Muscle of back (tissue), 11 donors: Measurements from ENCODE around the gene SASH1. TPM values are rescaled to one million over a fixed set of nuclear protein-coding genes. Genes with fewer than 3 reads are reported as not detected.

ENCODE experiments used
- DNase-seq, 3 donors: peaks; one replicate each; pipeline versions ENCODE4 v3.0.0 to v3.0.0-alpha.2; 2013
- polyA plus RNA-seq, 10 donors: library from polyadenylated mRNA; unstranded; fragments of 120-200 nt; gene quantifications; one replicate each; pipeline ENCODE4 v1.2.1, GENCODE V29; 2013; ENCODE audit not compliant: insufficient read length in 10 of 10

Gene SASH1
- polyA plus RNA-seq, 10 donors = 35.7 to 57.1 (median 46.2) TPM

DNA sequence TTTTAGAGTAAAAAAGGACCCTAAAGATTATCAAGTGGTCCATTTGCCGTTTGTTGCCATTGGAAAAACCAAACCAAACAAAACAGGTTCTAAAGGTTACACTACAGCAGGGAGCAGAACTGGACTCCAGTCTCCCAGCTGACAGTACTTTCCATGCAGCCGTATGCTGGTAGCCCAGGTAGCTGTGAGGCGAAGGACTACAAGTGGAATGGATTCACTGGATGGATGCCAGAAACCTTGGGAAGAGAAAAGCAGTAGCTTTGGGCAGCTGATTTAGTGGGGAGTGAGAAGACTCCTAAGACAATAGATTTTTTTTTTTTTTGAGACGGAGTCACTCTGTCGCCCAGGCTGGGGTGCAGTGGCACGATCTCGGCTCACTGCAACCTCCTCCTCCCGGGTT is 88.3 kb downstream of the SASH1 start:
- no peak for DNase-seq

DNA sequence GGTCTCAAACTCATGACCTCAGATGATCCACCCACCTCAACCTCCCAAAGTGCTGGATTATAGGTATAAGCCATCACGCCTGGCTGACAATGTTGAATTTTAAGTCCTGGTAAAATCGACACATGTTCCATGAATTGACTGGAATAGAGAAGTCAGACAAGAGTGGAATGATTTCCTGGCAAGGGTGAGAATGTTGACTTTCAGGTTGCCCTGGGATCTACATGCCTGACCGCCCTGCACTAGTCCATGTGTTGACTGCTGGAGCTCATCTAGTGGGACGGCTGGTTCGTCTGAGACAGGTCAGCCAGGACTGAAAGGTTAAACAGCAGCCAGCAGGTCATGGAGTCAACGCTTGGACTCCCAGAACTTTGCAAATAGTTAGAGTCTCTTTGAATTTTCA is 88.8 kb downstream of the SASH1 start:
- no peak for DNase-seq

DNA sequence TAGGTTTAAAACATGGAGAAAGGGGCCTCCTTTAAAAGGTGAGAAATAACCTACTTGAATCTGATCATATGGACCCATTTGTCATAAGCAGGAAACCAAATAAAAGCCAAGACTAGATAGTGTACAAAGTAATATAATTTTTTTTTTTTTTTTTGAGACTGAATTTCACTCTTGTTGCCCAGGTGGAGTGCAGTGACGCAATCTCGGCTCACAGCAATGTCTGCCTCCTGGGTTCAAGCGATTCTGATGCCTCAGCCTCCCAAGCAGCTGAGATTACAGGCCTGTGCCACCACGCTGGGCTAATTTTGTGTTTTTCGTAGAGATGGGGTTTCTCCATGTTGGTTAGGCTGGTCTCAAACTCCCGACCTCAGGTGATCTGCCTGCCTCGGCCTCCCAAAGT is 89.2 kb downstream of the SASH1 start:
- DNase-seq = no peak

DNA sequence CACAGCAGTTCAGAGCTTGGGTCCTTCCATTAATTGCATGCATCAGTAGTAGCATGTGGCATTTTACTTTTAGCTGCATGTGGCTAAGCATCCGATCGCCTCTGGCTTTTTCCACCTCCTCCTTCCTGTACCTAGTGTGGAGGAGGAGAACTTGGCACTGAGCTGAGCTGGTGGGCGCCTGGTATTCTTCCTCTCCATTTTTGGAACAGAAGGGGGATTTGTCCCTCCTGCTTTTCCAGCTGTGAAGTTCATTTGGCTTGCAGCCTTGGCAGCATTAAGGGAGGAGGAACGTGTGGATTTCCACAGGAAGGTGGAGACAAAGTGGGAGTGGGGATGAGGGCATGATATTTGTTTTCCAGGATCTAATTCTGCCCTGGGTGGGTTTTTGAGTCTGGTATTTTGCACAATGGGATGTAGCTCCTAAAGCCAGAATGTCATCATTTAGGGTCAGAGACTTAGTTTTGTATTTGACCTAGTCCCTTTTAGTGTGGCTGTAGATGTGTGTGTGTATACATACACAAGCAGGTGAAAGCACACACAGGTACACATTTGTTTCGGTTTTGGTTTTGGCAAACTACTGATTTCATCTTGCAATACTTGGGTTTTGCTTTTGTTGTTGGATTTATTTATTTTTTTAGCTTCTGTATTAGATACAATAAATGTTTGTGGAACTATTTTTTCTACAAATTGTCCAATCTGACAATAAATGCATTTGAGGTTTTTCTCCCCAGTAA is 90.0 kb downstream of the SASH1 start:
- DNase-seq = peak in 2 of 3 donors; percentile 50 to 70

DNA sequence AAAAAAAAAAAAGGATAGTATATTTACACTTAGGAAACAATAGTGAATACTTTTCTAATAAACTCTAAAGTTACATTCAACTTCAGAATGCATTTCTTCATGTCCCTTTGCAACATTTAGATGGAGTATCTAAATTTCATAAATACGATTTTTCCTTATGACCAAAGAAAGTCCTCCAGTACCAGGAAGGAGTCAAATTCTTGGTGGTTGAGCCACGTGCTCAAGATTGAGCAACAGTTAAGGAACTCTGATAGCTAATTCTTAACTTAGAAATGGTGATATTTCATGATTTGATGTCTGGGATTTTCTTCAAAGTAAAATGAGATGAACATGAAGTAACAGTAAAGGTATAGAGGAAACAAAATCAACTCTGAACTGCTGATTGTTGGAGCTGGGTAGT is 92.7 kb downstream of the SASH1 start:
- no peak for DNase-seq

DNA sequence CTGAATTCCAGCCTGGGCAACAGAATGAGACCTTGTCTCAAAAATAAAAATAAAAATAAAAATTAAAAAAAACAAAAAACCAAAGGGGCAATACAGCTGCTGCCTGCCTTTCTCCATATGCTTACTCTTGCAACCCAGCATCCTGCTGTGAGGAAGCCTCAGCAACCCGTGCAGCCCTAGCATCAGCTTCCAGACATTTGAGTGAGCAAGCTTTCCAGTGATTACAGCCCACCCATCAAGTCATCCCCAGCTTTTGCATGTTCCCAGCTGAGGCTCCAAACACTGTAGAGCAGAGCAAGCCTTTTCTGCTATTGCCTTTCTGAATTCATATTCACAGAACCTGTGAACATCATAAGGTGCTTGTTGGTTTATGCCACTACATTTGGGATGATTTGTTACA is 93.8 kb downstream of the SASH1 start:
- no peak for DNase-seq

DNA sequence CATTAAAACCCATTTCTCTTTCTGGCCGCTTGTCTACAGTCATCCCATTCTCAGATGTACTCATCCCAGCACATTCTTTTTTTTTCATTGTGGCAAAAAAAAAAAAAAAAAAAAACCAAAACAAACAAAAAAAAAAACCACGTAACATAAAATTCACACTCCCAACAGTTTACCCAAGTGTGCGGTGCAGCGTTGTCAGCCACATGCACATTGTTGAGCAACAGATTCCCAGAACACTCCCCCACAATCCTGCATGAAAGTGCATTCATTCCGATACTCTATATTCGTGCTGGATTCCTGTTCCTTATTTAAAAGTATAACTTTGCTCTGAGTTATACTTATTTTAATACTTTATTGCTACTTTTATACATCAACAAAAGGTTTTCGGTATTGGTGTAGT is 96.0 kb downstream of the SASH1 start:
- DNase-seq = no peak

DNA sequence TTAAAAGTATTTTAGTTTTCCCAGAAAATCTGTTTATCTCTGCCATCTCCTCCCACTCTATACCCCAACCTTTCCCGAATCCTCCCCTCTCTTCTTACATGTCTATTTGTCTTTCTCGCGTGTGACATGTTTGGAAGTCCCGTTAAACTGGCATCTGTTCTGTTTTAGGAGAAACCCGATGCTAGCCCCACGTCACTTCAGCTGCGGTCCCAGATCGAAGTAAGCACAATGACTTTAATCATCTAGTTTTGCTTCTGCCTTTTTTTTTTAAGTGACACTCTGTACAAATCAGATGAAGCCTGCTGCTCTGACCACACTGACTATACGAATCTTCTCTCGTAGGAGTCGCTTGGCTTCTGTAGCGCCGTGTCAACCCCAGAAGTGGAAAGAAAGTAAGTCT is 97.4 kb downstream of the SASH1 start:
- DNase-seq = no peak

DNA sequence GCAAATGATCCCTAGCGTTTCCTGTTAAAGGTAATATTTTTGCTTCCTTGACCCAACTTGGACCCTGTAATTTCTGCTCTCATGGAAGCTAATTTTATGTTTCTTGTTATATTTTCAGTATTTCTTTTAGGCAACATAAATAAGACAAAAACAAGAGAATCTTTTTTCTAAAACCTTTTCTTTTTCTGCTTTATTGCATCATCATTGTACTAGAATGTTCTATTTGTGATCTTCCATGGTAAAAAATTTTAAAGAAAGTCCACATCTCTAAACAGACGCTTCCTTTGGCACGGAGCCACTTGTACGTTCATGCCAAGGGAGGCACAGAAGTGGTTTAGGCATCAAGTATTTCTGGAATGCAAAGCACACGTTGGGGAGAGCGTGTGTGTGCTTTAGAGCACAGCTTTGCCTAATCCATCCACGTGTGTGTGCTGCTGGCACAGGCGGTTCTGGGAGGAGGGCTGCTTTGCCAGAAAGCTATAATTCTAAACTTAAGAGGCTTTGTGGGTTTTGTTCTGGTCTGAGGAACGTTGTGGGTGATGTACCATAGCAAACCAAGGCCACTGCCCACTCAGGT is 98.3 kb downstream of the SASH1 start:
- peak; percentile 64 to 87 (median 76) for DNase-seq

DNA sequence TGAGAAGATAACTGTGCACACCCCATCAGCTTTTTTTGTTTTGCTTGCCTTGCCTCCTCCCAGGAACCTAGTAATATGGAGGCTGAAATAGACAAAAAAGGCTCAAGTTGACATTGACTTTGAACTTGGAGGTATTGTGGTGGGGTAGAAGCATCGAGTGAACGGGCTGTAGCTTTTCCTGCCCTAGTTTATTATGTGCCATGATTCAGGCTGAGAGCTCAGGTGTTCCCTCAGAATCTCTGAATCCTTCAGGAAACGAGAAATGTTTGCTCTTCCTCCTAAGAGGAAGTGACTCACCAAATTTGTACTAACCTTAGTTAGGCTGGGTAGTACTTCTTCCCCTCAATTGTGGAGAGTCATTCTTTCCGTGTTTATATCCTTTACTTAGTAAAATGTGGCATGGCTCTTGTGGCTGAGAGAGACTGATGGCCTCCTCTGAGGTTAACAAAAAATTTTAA is 98.8 kb downstream of the SASH1 start:
- no peak for DNase-seq

DNA sequence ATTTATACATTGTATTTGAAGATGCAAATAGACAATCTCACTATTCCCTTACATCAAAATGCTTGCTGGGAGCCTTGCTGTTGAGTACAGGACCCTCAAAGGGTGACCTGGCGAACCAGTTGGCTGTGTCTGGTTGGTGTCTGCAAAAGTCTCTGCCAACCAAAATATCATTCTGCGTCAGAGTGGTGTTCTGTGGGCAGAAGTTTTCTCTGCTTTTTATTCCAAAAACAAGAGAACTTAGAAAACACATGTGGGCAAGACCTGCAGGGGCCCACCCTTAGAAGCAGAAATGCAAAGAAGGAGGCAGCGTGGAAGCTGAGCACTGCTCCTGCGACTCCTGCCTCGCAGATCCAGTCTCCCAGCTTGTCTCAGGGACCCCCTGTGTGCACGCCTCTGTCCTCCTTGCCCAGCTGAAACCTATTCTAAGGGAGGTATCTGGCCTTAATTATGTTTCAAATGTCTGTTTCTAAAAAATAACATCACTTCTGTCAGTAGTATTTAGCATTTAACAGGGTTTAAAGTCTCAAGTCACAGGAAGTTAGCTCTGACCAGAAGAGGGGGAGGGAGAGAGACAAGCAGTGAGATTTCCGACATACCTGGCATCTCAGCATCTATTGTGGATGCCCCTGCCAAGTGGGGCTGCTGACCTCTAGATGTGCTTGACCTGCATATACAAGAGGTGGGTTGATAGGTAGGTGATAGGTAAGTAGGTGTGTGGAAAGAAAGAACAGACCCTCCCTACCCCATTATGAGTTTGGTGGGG is 101.3 kb downstream of the SASH1 start:
- DNase-seq = no peak

DNA sequence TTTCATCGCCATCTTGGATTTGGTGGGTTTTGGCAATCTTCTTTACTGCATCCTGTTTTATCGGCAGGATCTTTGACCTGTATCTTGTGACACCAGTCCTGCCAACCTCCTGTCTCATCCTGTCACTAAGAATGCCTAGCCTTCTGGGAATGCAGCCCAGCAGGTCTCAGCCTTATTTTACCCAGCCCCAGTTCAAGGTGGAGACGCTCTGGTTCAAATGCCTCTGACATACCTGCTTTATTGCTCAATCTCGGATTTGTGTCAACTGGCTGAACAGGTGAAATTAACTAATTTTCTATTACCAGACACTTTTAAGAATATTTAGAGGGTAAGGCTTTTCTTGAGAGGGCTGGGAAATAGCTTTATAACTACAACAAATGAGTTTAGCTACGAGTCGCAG is 102.5 kb downstream of the SASH1 start:
- DNase-seq = no peak

DNA sequence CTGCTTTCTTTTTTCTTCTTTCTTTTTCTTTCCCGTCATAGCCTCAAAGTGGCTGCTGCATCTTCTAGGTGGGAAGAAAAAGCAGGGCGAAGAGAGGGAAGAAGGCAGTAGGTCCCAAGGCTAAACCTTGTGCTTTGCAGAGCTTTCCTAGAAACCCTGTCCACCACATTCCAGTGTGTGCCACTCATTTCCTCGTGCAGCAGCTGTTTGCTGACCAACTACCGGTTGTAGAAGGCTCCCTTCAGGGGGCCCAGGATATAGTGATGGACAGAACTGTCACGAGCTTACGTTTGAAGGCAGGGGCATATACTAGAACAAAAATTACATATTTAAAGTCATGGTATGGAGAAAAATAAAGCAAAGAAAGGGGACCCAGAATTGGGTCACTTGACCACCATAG is 103.0 kb downstream of the SASH1 start:
- DNase-seq = no peak

DNA sequence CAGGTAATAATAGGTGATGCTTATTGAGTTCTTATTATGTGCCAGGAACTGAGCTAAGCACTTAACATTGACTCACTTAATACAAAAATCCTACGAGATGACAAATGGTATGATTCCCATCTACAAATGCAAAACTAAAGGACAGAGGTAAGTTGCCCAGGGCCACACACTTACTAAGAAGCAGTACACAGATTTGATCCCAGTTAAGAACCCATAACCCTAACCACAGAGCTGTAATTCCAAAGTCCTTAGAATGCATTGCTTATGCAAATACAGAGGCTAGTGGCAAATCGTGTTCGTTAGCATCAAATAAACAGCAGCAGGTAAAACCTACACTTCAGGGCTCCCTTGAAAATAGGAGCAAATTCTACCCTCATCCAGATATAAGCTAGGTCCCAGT is 104.0 kb downstream of the SASH1 start:
- no peak for DNase-seq

DNA sequence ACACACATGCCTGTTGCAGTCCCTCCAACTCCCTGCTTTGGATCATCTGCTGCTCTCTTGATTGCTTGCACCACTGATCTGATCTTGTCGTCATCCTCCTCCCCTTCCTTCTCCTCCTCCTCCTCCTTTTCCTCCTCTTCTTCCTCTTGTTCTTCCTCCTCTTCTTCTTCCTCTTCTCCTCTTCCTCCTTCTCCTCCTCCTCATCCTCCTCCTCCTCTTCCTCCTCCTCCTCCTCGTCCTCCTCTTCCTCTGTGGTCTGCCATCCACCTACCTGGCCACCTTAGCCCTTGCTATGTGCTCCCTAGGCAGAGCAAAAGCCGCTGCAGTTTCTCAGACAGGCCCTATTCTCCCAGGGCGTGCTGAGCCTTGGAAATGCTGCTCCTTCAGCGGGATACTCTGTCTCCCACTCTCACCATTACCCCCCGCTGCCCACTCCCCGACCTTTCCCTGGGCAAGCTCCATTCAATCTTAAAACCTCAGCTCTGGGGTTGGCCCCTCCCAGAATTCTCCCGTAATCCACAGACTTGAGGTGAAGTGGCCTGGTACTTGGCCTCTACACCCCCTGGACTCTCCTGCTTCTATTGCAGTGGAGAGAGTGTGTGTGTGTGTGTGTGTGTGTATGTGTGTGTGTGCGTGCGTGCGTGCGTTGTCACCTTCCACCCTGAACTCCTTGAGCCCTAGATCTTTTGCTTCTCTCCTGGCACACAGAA is 105.0 kb downstream of the SASH1 start:
- no peak for DNase-seq

DNA sequence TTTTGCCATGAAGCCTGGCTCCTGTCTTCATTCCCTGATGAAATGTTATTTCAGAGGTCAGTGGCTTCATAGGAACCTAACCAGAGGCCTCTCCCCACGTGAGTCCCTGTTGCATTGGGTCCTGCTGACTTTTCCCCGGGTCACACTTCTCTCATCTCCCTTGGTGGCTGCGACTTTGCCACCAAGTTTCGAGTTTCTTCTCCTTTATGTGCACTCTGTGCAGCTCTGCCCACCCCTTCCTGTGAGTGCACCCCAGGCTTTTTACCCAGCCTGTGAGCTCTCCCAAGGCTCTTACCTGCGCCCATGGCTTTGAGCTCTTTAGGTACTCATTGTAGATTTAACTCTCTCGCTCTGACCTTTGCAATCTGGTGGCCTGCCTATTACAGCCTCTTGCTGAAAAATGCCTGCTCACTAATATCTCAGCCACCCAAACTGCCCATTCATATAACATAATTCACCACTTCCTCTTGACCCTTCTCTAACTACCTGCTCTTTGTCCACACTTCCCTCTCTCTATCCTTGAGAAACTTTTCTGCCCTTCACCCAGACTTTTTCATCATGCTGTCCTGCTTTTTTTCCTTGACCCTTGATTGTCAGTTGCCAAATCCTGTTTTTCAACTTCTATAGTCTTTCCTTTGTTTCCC is 105.9 kb downstream of the SASH1 start:
- no peak for DNase-seq

DNA sequence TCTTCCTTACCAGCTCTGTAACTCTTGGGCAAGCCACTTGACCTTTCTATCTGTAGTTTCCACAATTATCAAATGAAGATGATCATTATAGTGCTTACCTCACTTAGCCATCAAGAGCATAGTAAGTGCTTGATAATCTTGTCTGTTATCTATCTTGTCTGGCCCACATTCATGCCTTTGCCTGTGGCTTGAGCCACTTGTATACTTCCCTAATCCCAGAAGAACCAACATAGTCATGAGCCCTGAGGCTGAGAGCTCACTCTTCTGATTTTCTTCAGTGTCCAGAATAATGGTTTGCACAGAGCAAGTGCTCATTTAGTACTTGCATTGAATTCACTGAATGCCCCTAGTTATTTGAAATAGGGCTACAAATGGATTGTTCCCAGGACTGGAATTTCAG is 108.2 kb downstream of the SASH1 start:
- no peak for DNase-seq

DNA sequence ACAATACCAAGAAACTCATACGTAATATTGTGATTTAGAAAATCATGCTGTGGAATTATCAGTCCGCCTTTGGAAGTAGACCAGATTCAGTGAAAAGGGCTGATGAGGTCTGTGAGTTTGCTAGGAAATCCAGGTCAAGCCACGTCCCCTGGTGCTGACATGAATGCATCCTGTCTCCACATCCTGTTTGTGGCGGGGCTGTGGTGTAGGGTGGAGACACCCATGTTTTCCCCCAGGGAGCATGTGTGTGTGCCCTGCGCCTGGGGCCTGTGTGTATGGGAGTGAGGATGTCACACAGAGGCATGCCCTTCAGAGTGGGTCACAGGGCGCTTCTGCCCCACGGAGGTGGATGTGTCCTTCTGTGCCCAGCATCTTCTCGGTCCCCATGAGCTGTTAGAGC is 109.1 kb downstream of the SASH1 start:
- no peak for DNase-seq

DNA sequence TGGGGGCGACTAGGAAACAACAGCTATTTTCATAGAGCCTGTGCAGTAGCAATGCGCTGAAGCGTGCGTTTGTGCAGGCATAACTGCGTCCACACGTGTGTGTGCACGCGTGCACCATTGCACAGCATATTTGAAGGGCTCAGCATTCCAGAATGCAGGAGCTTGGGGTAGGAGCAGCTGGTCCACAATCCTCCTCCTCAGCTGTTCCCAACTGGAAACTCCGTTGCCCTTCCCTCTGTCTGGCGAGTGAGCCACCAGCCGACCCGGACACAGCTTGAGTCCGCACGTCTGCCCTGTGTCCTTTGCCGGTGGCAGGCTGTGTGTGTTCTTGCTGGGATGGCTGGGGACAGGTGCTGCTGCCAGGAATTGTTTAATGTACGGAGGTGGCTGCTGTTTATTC is 110.2 kb downstream of the SASH1 start:
- no peak for DNase-seq

DNA sequence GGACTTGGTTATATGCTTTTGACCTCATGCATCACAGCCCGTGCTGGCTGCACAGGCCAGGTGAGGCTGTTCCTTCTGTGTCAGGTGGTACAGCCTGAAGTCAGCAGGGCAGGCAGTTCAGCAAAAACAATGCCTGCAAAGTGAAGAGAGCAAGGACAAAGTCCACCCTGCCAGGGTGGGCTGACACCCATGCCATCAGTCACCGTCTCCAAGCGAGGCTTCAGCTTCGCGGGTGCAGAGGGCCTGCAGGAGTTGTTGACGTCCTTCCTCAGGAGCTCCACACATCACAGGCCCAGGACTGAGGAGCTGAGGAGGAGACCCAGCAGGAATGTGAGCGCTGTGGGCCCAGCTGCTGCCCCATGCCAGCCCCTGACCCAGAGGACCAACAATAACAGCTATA is 111.3 kb downstream of the SASH1 start:
- no peak for DNase-seq

DNA sequence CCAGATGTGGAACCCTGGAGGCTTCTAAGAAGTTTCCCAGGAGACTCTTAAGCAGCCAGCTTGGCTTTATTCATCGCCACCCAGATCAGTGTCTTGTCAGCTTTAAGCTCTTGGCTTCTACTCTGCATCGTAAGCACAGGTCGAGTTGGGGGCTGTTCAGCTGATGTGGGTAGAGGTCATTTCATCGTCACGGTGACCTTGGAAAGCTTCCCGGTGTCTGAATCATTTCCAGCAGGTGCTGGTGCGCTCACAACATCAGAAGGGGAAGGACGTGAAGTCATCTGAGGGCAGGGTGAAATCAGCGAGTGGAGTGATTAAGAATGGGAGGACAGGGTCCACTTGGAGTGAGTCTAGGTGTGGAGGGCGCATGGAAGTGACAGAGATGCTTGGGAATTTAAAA is 112.6 kb downstream of the SASH1 start:
- DNase-seq = no peak
